Measurements from ENCODE around the gene PTPRT. TPM values are rescaled to one million over a fixed set of nuclear protein-coding genes. Genes with fewer than 3 reads are reported as not detected.

PTPRT gene
- total RNA-seq, 1 experiment from 2014 or later: 0.13 TPM

GRCh38 chr20:42986143-42986773, 203.4 kb downstream of the PTPRT start:
- Histone ChIP-seq H3K56ac (ENCODE audit: insufficient read length, low read depth, low read length) (no peak overlapping the region), H3K4ac (ENCODE audit: low read depth, low read length) (no peak overlapping the region), H3K18ac (ENCODE audit: insufficient read length, low read depth, low read length) (no peak overlapping the region), H2BK20ac (ENCODE audit: low read depth, low read length, poor library complexity, severe bottlenecking) (no peak overlapping the region), H3K27ac (ENCODE audit: insufficient read length, low read depth, low read length) (no peak overlapping the region), H4K91ac (ENCODE audit: insufficient read length, low read depth, low read length) (no peak overlapping the region), H2BK12ac (ENCODE audit: insufficient read length, low read depth, low read length) (no peak overlapping the region), H2BK120ac (ENCODE audit: low read depth, low read length, poor library complexity, severe bottlenecking) (no peak overlapping the region), H3K9me3 (ENCODE audit: control insufficient read depth, low read depth, low read length) (no peaks in the 10 kb centered on the region), H3K9ac (ENCODE audit: extremely low read depth, insufficient read length, low read length) (no peak overlapping the region), H3K79me1 (ENCODE audit: insufficient read depth, low read depth, low read length, poor library complexity, severe bottlenecking) (no peaks in the 10 kb centered on the region), H3K27me3 (ENCODE audit: insufficient read depth, low read length) (no peaks in the 10 kb centered on the region), H3K23ac (ENCODE audit: insufficient read length, low read depth, low read length) (no peak overlapping the region), H2AFZ (ENCODE audit: low read length) (no peak overlapping the region), H2AK5ac (ENCODE audit: insufficient read length, low read length) (no peak overlapping the region), H2BK5ac (ENCODE audit: insufficient read length, low read length) (no peak overlapping the region), H3K14ac (ENCODE audit: insufficient read depth, low read length) (no peak overlapping the region), H3K79me2 (ENCODE audit: insufficient read depth, low read length) (no peaks in the 10 kb centered on the region), H4K5ac (ENCODE audit: insufficient read length, low read depth, low read length) (no peak overlapping the region), H4K20me1 (ENCODE audit: control insufficient read depth, insufficient read depth, insufficient read length) (no peaks in the 10 kb centered on the region), H3K4me2 (ENCODE audit: insufficient read depth, insufficient read length, low read length) (no peak overlapping the region), H3K4me1 (ENCODE audit: insufficient read depth, low read length) (peaks cover 5% of the 10 kb centered on the region; the same call in 1 of the 2 replicates), H3T11ph (ENCODE audit: low read length) (no peak overlapping the region), H3K23me2 (ENCODE audit: insufficient read length, low read depth, low read length, poor library complexity, severe bottlenecking) (no peaks in the 10 kb centered on the region), H2BK15ac (ENCODE audit: low read depth, low read length) (no peak overlapping the region), H4K8ac (replicated peaks; ENCODE audit: insufficient read length, low read depth, low read length) (no peak overlapping the region)
- Mint-ChIP-seq H3K36me3 (ENCODE audit: insufficient read depth in 1 of 3, low read depth in 3 of 3) (peaks cover 0 to 5% (median 5%) of the 10 kb centered on the region in 3 experiments; a peak in 3 of 7 replicates), H3K27me3 (ENCODE audit: low read depth) (peaks cover 23% of the 10 kb centered on the region), H3K27ac (no peak overlapping the region), H3K4me1 (peaks cover 28 to 30% of the 10 kb centered on the region in 2 experiments), H3K4me3 (no peak overlapping the region), H3K9me3 (no peaks in the 10 kb centered on the region; a peak in 3 of 5 replicates)
- WGBS (ENCODE audit: extremely low coverage, insufficient read length, low lambda C conversion rate): no CpG with 5 or more reads among the region's 9 CpGs
- TF ChIP-seq CTCF (conservative IDR thresholded peaks at IDR 0.05): no peak
- DNase-seq: no peak
